OCI-LY1 (cell line): Measurements from ENCODE around the gene SLC6A16.

Source experiments
- H2AFZ ChIP-seq: fragments of 200-600 bp; sonication (generic), shearing (Covaris generic); 2 replicates; pipeline ENCODE4 v1.6.0; 2014; ENCODE audit warnings: antibody characterized with exemption, mild to moderate bottlenecking, low read length
- H3F3A ChIP-seq: fragments of 200-600 bp; sonication (generic), shearing (Covaris generic); 2 replicates; pipeline ENCODE4 v1.6.0; 2014; ENCODE audit warnings: mild to moderate bottlenecking, antibody characterized with exemption, low read length, moderate library complexity; ENCODE audit not compliant: insufficient read depth
- H3K27ac ChIP-seq: fragments of 200-600 bp; sonication (generic); 2 replicates; pipeline ENCODE4 v1.5.1; 2014; ENCODE audit warnings: low read length, mixed run types, mild to moderate bottlenecking, low read depth; ENCODE audit not compliant: poor library complexity, severe bottlenecking
- H3K27me3 ChIP-seq: fragments of 200-600 bp; sonication (generic); 2 replicates; pipeline ENCODE4 v1.6.0; 2014; ENCODE audit warnings: antibody characterized with exemption, mild to moderate bottlenecking, low read length, moderate library complexity; ENCODE audit not compliant: insufficient read depth
- H3K36me3 ChIP-seq: fragments of 200-600 bp; sonication (generic); 2 replicates; pipeline ENCODE4 v1.6.1; 2014; ENCODE audit warnings: mild to moderate bottlenecking, antibody characterized with exemption, low read length, moderate library complexity, mixed read lengths; ENCODE audit not compliant: insufficient read depth
- H3K4me1 ChIP-seq: fragments of 200-600 bp; sonication (generic); 2 replicates; pipeline ENCODE4 v1.5.1; 2014; ENCODE audit warnings: mild to moderate bottlenecking, low read length, moderate library complexity; ENCODE audit not compliant: insufficient read depth, severe bottlenecking
- H3K4me2 ChIP-seq: fragments of 200-600 bp; sonication (generic), shearing (Covaris generic); 2 replicates; pipeline ENCODE4 v1.6.1; 2014; ENCODE audit warnings: low read length
- H3K4me3 ChIP-seq: fragments of 200-600 bp; sonication (generic); 2 replicates; pipeline ENCODE4 v1.5.1; 2014; ENCODE audit warnings: low read length, low read depth, mild to moderate bottlenecking, mixed read lengths; ENCODE audit not compliant: poor library complexity, severe bottlenecking
- H3K79me2 ChIP-seq: fragments of 200-600 bp; shearing (Covaris generic); 2 replicates; pipeline ENCODE4 v1.6.1; 2016; ENCODE audit warnings: mixed run types, low read length, mixed read lengths; ENCODE audit not compliant: insufficient read depth
- H3K9ac ChIP-seq: fragments of 200-600 bp; sonication (generic), shearing (Covaris generic); 2 replicates; pipeline ENCODE4 v1.6.1; 2014; ENCODE audit warnings: mild to moderate bottlenecking, low read length, mixed read lengths
- H3K9me2 ChIP-seq: fragments of 200-600 bp; sonication (generic), shearing (Covaris generic); 2 replicates; pipeline ENCODE4 v1.6.1; 2014; ENCODE audit warnings: low read depth, mild to moderate bottlenecking, low read length, mixed read lengths
- H3K9me3 ChIP-seq: fragments of 200-600 bp; shearing (Covaris generic); 2 replicates; pipeline ENCODE4 v1.6.1; 2014; ENCODE audit warnings: low read length, mixed read lengths
- H4K20me1 ChIP-seq: fragments of 200-600 bp; sonication (generic), shearing (Covaris generic); 2 replicates; pipeline ENCODE4 v1.6.0; 2016; ENCODE audit warnings: mild to moderate bottlenecking, low read length; ENCODE audit not compliant: insufficient read depth
- EZH2 ChIP-seq: fragments of 200-600 bp; sonication (generic), shearing (Covaris generic); IDR thresholded peaks from 2 replicates; pipeline ENCODE4 v1.8.0; 2017; ENCODE audit warnings: borderline replicate concordance, mixed run types, mild to moderate bottlenecking, antibody characterized with exemption, low read length, moderate library complexity, mixed read lengths
- TF ChIP-seq, protein P1 (sequence below): fragments of 200-600 bp; sonication (generic), shearing (Covaris generic); IDR thresholded peaks from 2 replicates; pipeline ENCODE4 v1.5.1; 2017; ENCODE audit warnings: mild to moderate bottlenecking, antibody characterized with exemption, low read length, moderate library complexity, mixed read lengths

The SLC6A16 gene

DNA sequence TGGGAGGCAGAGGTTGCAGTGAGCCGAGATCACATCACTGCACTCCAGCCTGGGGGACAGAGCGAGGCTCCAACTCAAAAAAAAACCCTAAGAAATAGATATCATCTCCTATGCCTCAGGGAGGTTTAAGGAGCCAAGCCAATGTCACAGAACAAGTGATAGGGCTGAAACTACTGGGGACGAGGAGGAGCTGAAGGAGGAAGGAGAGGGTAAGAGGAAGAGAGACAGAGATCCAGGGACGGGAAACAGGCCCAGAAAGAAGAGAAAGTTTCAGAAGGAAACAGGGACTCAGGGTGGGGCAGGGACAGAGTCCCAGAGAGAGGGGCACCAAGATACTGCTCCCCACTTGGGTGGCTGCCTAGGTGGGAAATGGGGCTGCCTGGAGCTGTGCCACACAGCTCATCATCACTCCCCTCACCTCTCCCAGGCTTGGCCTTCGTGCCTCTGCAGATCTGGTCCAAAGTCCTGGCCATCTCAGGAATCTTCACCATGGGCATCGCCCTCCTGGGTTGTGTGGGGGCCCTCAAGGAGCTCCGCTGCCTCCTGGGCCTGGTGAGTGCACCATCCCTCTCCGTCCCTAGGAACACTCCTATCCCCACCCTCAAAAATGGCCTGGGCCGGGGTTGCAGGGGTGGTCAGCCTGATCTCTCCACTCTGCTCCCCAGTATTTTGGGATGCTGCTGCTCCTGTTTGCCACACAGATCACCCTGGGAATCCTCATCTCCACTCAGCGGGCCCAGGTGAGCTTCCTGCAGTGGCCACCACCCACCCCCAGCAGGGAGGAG lies 11.7 kb upstream of the SLC6A16 start:
- no peaks in the 10 kb centered on the region for H4K20me1 ChIP-seq
- peak overlapping the region; percentile 93 for H3K9ac ChIP-seq
- no peaks in the 10 kb centered on the region for H3K27me3 ChIP-seq
- 0 out of 2 replicates have a peak, but pooled peaks cover 7% of the 10 kb centered on the region for H3F3A ChIP-seq
- no peaks in the 10 kb centered on the region for H3K9me2 ChIP-seq
- H3K4me3 ChIP-seq, result peak overlapping the region; percentile 84
- TF ChIP-seq EZH2, result no peak
- TF ChIP-seq, protein P1, sequence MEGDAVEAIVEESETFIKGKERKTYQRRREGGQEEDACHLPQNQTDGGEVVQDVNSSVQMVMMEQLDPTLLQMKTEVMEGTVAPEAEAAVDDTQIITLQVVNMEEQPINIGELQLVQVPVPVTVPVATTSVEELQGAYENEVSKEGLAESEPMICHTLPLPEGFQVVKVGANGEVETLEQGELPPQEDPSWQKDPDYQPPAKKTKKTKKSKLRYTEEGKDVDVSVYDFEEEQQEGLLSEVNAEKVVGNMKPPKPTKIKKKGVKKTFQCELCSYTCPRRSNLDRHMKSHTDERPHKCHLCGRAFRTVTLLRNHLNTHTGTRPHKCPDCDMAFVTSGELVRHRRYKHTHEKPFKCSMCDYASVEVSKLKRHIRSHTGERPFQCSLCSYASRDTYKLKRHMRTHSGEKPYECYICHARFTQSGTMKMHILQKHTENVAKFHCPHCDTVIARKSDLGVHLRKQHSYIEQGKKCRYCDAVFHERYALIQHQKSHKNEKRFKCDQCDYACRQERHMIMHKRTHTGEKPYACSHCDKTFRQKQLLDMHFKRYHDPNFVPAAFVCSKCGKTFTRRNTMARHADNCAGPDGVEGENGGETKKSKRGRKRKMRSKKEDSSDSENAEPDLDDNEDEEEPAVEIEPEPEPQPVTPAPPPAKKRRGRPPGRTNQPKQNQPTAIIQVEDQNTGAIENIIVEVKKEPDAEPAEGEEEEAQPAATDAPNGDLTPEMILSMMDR, result no peak
- peak overlapping the region; percentile 78 for H3K4me2 ChIP-seq
- peaks cover 91% of the 10 kb centered on the region for H3K4me1 ChIP-seq
- peaks cover 49% of the 10 kb centered on the region for H3K36me3 ChIP-seq
- H2AFZ ChIP-seq, result no peak overlapping the region
- no peaks in the 10 kb centered on the region for H3K9me3 ChIP-seq
- H3K27ac ChIP-seq, result peak overlapping the region; percentile 96
- peaks cover 5% of the 10 kb centered on the region; the same call in 1 of the 2 replicates for H3K79me2 ChIP-seq

DNA sequence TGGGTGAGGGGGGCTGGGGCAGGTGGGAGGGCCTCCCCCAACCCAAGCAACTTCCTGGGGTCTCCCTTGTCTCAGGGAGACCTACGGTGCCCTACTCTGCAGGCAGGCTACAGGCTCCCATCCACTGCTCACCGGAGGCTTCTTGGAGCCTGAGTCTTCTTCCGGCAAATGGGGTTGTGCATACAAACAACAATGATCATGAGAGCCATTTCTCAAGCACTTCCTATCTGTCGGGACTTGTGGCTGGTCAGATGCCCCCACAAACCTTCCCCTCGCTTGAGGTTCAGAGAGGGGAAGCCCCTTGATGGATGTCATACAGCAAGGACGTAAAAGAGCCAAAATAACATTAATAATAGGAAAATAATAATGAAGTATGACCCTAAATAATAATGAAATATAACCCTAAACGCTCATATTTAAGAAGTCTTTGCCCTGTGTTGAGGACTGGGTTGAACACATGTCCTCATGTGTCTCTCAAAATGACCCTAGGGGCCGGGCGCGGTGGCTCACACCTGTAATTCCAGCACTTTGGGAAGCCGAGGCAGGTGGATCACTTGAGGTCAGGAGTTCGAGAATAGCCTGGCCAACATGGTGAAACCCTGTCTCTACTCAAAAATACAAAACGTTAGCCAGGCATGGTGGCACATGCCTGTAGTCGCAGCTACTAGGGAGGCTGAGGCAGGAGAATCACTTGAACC lies 10.9 kb upstream of the SLC6A16 start:
- Histone ChIP-seq H3F3A (0 out of 2 replicates have a peak, but pooled peaks cover 7% of the 10 kb centered on the region), H3K4me2 (peak overlapping the region; percentile 78), H3K4me1 (peaks cover 96% of the 10 kb centered on the region), H3K9me2 (no peaks in the 10 kb centered on the region), H3K27ac (peak overlapping the region; percentile 96), H3K9ac (peak overlapping the region; percentile 93), H3K79me2 (peaks cover 5% of the 10 kb centered on the region; the same call in 1 of the 2 replicates), H3K36me3 (peaks cover 41% of the 10 kb centered on the region), H3K27me3 (no peaks in the 10 kb centered on the region), H2AFZ (no peak overlapping the region), H3K9me3 (no peaks in the 10 kb centered on the region), H3K4me3 (peak overlapping the region; percentile 84), H4K20me1 (no peaks in the 10 kb centered on the region)
- TF ChIP-seq EZH2, result no peak

DNA sequence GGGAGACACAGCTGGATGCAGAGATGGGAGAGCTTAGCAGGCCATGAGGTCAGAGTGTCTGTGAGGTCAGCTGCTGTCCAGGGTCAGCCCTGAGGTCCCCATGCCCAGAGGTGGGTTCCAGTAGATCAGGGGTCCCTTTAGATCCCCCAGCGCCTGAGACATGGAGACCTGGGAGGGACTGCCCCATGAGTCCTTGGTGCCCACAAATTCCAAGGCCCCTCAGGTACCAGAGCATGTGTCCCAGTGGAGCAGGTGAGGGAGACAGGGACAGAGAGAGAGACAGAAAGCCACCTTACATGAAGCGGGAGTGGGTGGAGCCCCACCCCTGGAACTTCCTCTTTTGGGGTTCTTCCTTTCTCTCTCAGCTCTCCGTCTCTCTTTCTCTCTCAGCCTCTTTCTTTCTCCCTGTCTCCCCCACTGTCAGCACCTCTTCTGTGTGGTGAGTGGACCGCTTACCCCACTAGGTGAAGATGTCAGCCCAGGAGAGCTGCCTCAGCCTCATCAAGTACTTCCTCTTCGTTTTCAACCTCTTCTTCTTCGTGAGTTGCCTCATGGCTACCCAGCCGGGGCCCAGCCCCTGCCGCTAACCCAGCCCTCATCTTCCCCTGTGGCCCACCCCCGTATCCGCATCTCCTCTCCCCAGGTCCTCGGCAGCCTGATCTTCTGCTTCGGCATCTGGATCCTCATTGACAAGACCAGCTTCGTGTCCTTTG lies 10.2 kb upstream of the SLC6A16 start, which contains the start of gene CD37:
Gene CD37, plus strand, starts transcription at position 336 of the 713 bp plus-strand sequence. Its CDS starts 135 bp downstream, at position 471.
- H3K79me2 ChIP-seq, result peaks cover 5% of the 10 kb centered on the region; the same call in 1 of the 2 replicates
- no peaks in the 10 kb centered on the region for H4K20me1 ChIP-seq
- no peaks in the 10 kb centered on the region for H3K9me3 ChIP-seq
- 0 out of 2 replicates have a peak, but pooled peaks cover 4% of the 10 kb centered on the region for H3F3A ChIP-seq
- no peaks in the 10 kb centered on the region for H3K9me2 ChIP-seq
- H2AFZ ChIP-seq, result no peak within 1 kb of the TSS
- peaks cover 96% of the 10 kb centered on the region for H3K4me1 ChIP-seq
- H3K4me3 ChIP-seq, result peak within 1 kb of the TSS; percentile 84
- TF ChIP-seq, protein P1, result no peak
- TF ChIP-seq EZH2, result no peak
- H3K4me2 ChIP-seq, result peak within 1 kb of the TSS; percentile 78
- no peaks in the 10 kb centered on the region for H3K27me3 ChIP-seq
- peak within 1 kb of the TSS; percentile 93 for H3K9ac ChIP-seq
- peak within 1 kb of the TSS; percentile 96 for H3K27ac ChIP-seq
- peaks cover 40% of the 10 kb centered on the region for H3K36me3 ChIP-seq
